ENCODE results near the gene SCAMP5. TPM values are rescaled to one million over a fixed set of nuclear protein-coding genes. Genes with fewer than 3 reads are reported as not detected.
A peak's percentile ranks its signal among the peaks of the same experiment; 100 is the strongest.

Gene SCAMP5
- total RNA-seq, 1 donor from 2014 or later = 23.5 TPM

DNA sequence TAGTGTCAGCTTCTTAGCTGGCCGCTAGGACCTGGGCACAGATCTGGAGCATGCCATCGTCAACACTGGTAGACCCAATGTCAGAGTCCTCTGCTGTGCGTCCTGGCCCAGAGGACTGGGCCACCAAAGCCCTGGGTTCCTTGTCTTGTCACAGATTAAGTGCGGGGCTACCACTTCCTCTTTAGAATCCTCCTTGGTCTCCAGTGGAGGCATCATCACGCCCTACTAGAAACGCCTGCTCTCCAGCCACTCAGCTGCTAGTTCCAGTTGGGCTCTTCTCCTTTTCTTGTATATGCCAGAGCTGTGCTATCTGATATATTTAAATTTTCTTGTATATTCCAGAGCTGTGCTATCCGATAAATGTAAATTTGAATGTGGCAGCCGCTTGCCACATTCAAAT lies 39.3 kb downstream of the SCAMP5 start:
- Mint-ChIP-seq H3K9me3 (ENCODE audit: unreplicated experiment) (no peaks in the 10 kb centered on the region), H3K36me3 (ENCODE audit: unreplicated experiment) (peaks cover 21% of the 10 kb centered on the region), H3K27me3 (ENCODE audit: unreplicated experiment) (no peaks in the 10 kb centered on the region), H3K4me3 (ENCODE audit: unreplicated experiment) (no peak overlapping the region), H3K27ac (ENCODE audit: unreplicated experiment) (no peak overlapping the region), H3K4me1 (ENCODE audit: unreplicated experiment) (peaks cover 65% of the 10 kb centered on the region)
- DNase-seq (ENCODE audit: extremely low spot score, unreplicated experiment) = no peak
- TF ChIP-seq, protein P1, sequence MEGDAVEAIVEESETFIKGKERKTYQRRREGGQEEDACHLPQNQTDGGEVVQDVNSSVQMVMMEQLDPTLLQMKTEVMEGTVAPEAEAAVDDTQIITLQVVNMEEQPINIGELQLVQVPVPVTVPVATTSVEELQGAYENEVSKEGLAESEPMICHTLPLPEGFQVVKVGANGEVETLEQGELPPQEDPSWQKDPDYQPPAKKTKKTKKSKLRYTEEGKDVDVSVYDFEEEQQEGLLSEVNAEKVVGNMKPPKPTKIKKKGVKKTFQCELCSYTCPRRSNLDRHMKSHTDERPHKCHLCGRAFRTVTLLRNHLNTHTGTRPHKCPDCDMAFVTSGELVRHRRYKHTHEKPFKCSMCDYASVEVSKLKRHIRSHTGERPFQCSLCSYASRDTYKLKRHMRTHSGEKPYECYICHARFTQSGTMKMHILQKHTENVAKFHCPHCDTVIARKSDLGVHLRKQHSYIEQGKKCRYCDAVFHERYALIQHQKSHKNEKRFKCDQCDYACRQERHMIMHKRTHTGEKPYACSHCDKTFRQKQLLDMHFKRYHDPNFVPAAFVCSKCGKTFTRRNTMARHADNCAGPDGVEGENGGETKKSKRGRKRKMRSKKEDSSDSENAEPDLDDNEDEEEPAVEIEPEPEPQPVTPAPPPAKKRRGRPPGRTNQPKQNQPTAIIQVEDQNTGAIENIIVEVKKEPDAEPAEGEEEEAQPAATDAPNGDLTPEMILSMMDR (IDR thresholded peaks at IDR 0.05) = no peak

DNA sequence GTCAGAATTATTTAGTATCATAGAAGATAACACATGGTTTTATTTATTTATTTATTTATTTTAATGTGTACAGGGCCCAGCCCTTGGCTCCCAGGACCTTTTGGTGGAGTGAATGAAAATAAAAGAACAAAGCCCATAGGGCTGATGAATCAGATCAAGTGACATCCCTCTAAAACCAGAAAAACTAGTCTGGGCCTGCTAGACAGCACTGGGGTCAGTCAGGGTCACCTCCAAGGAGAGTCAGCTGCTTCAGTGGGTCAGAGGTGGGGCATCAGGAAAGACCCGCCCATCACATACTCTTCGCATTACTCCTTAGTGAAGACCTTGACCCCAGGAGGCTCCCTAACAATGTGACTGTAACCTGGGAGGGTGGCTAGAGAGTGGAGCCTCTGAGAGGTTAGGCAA lies 40.9 kb downstream of the SCAMP5 start:
- Mint-ChIP-seq H3K27ac (ENCODE audit: unreplicated experiment) (no peak overlapping the region), H3K36me3 (ENCODE audit: unreplicated experiment) (peaks cover 24% of the 10 kb centered on the region), H3K4me3 (ENCODE audit: unreplicated experiment) (no peak overlapping the region), H3K4me1 (ENCODE audit: unreplicated experiment) (peaks cover 50% of the 10 kb centered on the region), H3K27me3 (ENCODE audit: unreplicated experiment) (no peaks in the 10 kb centered on the region), H3K9me3 (ENCODE audit: unreplicated experiment) (no peaks in the 10 kb centered on the region)
- no peak for DNase-seq (ENCODE audit: extremely low spot score, unreplicated experiment)
- TF ChIP-seq, protein P1 (IDR thresholded peaks at IDR 0.05) = no peak

DNA sequence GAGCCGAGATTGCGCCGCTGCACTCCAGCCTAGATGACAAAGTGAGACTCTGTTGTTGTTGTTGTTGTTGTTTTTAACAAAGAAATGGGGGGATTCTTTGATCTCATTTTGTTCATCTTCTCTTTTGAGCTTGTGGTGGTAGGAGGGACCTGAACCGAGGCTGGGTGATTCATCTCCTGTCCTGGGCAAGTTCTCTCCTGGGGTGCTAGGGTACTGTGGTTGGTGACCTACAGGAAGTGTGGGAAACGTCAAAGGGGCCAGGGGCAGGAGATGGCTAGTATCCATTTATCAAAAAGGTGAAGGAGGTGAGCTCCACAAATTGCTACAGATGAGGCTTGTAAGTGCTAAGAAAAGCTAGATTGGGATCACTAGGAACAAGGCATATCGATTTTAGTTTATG lies 42.3 kb downstream of the SCAMP5 start:
- Mint-ChIP-seq H3K36me3 (ENCODE audit: unreplicated experiment) (peaks cover 20% of the 10 kb centered on the region), H3K27ac (ENCODE audit: unreplicated experiment) (no peak overlapping the region), H3K9me3 (ENCODE audit: unreplicated experiment) (no peaks in the 10 kb centered on the region), H3K4me3 (ENCODE audit: unreplicated experiment) (no peak overlapping the region), H3K4me1 (ENCODE audit: unreplicated experiment) (peaks cover 42% of the 10 kb centered on the region), H3K27me3 (ENCODE audit: unreplicated experiment) (no peaks in the 10 kb centered on the region)
- TF ChIP-seq, protein P1 (IDR thresholded peaks at IDR 0.05) = no peak
- DNase-seq (ENCODE audit: extremely low spot score, unreplicated experiment) = no peak

DNA sequence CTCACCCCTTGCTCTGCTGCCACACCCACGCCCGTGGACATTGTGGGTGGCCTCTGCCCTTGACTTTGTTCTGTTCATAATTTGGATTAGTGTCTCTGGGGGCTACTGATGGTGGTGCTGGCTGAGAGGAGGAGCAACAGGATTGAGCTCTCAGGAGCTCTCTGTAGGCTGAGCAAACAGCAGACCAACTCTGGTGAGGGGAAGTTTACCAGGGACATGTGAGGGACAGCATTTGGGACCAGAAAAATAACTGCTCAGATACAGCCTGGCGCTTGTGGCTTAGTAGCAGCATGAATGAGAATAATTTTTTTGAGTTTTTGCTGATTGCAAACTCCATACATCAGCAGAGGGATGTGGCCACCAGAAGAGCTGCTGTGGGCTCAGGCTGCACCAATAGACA lies 42.9 kb downstream of the SCAMP5 start:
- Mint-ChIP-seq H3K36me3 (ENCODE audit: unreplicated experiment) (peaks cover 20% of the 10 kb centered on the region), H3K27me3 (ENCODE audit: unreplicated experiment) (no peaks in the 10 kb centered on the region), H3K4me3 (ENCODE audit: unreplicated experiment) (no peak overlapping the region), H3K27ac (ENCODE audit: unreplicated experiment) (no peak overlapping the region), H3K4me1 (ENCODE audit: unreplicated experiment) (peaks cover 46% of the 10 kb centered on the region), H3K9me3 (ENCODE audit: unreplicated experiment) (no peaks in the 10 kb centered on the region)
- no peak for DNase-seq (ENCODE audit: extremely low spot score, unreplicated experiment)
- TF ChIP-seq, protein P1 (IDR thresholded peaks at IDR 0.05) = no peak

DNA sequence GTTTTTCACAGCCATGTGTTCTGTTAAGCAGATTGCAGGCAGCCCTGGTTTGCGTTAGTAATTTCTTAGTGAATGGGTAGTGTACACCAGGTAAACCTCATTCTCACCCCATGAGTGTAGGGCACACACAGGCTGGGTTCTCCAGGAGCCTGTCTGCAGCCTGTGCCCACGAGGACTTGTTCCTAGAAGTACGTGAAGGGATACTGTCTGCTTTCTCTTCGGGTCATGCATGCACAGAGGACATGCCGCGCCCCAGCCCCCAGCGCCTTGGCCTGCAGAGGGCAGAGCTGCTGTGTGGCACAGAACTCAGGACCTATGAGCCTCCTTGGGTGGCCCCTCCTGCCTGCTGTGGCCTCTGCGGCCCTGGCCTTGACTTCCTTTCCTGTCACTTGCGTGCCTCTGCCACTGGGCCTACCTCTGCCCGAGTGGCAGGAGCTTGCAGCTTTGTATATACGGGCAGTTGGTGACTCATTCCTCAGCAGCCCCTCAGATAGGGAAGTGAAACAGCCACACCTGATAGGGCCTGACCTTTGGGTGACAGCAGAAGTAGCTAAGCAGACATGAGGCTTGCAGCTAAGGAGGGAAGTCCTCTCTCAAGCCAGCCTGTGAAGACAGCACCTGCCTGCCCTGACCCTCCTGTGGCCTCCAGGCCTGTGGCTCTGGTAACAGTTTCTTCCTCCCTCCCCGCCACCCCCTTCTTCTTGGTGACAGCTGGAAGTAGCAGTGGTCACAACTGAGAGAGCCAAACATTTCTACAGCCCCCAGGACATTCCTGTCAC lies 47.6 kb downstream of the SCAMP5 start:
- no peak for DNase-seq (ENCODE audit: extremely low spot score, unreplicated experiment)
- TF ChIP-seq, protein P1 (IDR thresholded peaks at IDR 0.05) = peak; percentile 44
- Mint-ChIP-seq H3K4me3 (ENCODE audit: unreplicated experiment) (peak overlapping the region; percentile 18), H3K27ac (ENCODE audit: unreplicated experiment) (peak overlapping the region; percentile 93), H3K9me3 (ENCODE audit: unreplicated experiment) (no peaks in the 10 kb centered on the region), H3K27me3 (ENCODE audit: unreplicated experiment) (no peaks in the 10 kb centered on the region), H3K36me3 (ENCODE audit: unreplicated experiment) (peaks cover 6% of the 10 kb centered on the region), H3K4me1 (ENCODE audit: unreplicated experiment) (peaks cover 63% of the 10 kb centered on the region)

All from osteocyte (in vitro differentiated cells).